ENCODE measurements around the gene POLL.

GRCh38 chr10:101611096-101611905 is 23.2 kb upstream of the POLL start:
- TF ChIP-seq, protein P1, sequence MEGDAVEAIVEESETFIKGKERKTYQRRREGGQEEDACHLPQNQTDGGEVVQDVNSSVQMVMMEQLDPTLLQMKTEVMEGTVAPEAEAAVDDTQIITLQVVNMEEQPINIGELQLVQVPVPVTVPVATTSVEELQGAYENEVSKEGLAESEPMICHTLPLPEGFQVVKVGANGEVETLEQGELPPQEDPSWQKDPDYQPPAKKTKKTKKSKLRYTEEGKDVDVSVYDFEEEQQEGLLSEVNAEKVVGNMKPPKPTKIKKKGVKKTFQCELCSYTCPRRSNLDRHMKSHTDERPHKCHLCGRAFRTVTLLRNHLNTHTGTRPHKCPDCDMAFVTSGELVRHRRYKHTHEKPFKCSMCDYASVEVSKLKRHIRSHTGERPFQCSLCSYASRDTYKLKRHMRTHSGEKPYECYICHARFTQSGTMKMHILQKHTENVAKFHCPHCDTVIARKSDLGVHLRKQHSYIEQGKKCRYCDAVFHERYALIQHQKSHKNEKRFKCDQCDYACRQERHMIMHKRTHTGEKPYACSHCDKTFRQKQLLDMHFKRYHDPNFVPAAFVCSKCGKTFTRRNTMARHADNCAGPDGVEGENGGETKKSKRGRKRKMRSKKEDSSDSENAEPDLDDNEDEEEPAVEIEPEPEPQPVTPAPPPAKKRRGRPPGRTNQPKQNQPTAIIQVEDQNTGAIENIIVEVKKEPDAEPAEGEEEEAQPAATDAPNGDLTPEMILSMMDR (IDR thresholded peaks at IDR 0.05), result no peak
- TF ChIP-seq POLR2A (IDR thresholded peaks at IDR 0.05), result no peak

Data from heart left ventricle (tissue), 13 donors.